Stimulated activated CD8-positive, alpha-beta memory T cell treated with anti-CD3 and anti-CD28 coated beads, Interleukin-7, amount 100 ng/mL, for 1 hour (primary cell): Measurements from ENCODE around the gene TMEM132C.
"Not testable (repeated sequence)": the region's sequence is repeated elsewhere in the genome, so short reads cannot be mapped to it uniquely, and the experiment has no call there.

Experiments used
- DNase-seq, 2 donors: peaks; one replicate each; pipeline ENCODE4 v3.0.0-alpha.2; 2020; ENCODE audit warnings: low read depth in 2 of 2

Gene TMEM132C

GRCh38 chr12:128267131-128267622 is at the start of gene TMEM132C:
Gene TMEM132C, plus strand, starts transcription at chr12:128267170. Its CDS starts 233 bp downstream, at chr12:128267403.
- DNase-seq = no peak

- no peak for DNase-seq
Measured at GRCh38 chr12:128224226-128224625, 42.7 kb upstream of the TMEM132C start.

GRCh38 chr12:128228581-128228980 is 38.4 kb upstream of the TMEM132C start:
- DNase-seq = no peak

- no peak for DNase-seq
Measured at GRCh38 chr12:128235635-128236417, 31.1 kb upstream of the TMEM132C start.

- DNase-seq = no peak
Measured at GRCh38 chr12:128236525-128236924, 30.4 kb upstream of the TMEM132C start.

- no peak for DNase-seq
Measured at GRCh38 chr12:128240745-128241144, 26.2 kb upstream of the TMEM132C start.

GRCh38 chr12:128245121-128245520 is 21.8 kb upstream of the TMEM132C start:
- DNase-seq = no peak

- no peak for DNase-seq
Measured at GRCh38 chr12:128245905-128246304, 21.1 kb upstream of the TMEM132C start.

- no peak for DNase-seq
Measured at GRCh38 chr12:128250096-128250495, 16.9 kb upstream of the TMEM132C start.

- not testable (repeated sequence) for DNase-seq
Measured at GRCh38 chr12:128253829-128254228, 13.1 kb upstream of the TMEM132C start.

- DNase-seq = no peak
Measured at GRCh38 chr12:128258866-128259555, 8.0 kb upstream of the TMEM132C start.

GRCh38 chr12:128259556-128260070 is 7.4 kb upstream of the TMEM132C start:
- no peak for DNase-seq

- no peak for DNase-seq
Measured at GRCh38 chr12:128261757-128262156, 5.2 kb upstream of the TMEM132C start.

- DNase-seq = no peak
Measured at GRCh38 chr12:128265566-128265965, 1.4 kb upstream of the TMEM132C start.

- no peak for DNase-seq
Measured at GRCh38 chr12:128266086-128266485, 884 bp upstream of the TMEM132C start.

GRCh38 chr12:128266541-128267130 is 334 bp upstream of the TMEM132C start:
- no peak for DNase-seq

GRCh38 chr12:128267651-128268378 is 845 bp downstream of the TMEM132C start:
- no peak for DNase-seq

GRCh38 chr12:128268379-128268995 is 1.5 kb downstream of the TMEM132C start:
- no peak for DNase-seq

- DNase-seq = no peak
Measured at GRCh38 chr12:128269181-128269591, 2.2 kb downstream of the TMEM132C start.

- DNase-seq = no peak
Measured at GRCh38 chr12:128276471-128276870, 9.5 kb downstream of the TMEM132C start.

GRCh38 chr12:128286970-128287369 is 20.0 kb downstream of the TMEM132C start:
- DNase-seq = no peak
